IMR-90 (cell line): ENCODE data around the gene RAB40A. TPM values are rescaled to one million over a fixed set of nuclear protein-coding genes. Genes with fewer than 3 reads are reported as not detected.
"Not testable (repeated sequence)": the region's sequence is repeated elsewhere in the genome, so short reads cannot be mapped to it uniquely, and the experiment has no call there.

Experiments
- ATAC-seq: fragments of 200-7000 bp; cut with Tn5 transposase; 2 replicates; pipeline ENCODE4 v1.9.1; 2020; ENCODE audit warnings: low read depth, mild to moderate bottlenecking, moderate library complexity
- BruUV-seq: library from RNA; stranded (reverse); fragments of 400-500 nt; replicated peaks from 2 replicates; lab custom pipeline; 2021; lab: Mats Ljungman, UMichigan
- CTCF ChIA-PET: fragments of 300-600 bp; formaldehyde crosslinking; extraction: SDS; loops from one replicate; lab custom pipeline; 2021; ENCODE audit warnings: antibody characterized with exemption; lab: Yijun Ruan, JAX
- POLR2A ChIA-PET: fragments of 300-600 bp; sonication (Branson Sonifier 250); formaldehyde crosslinking; loops from one replicate; lab custom pipeline; 2022; ENCODE audit warnings: antibody characterized with exemption; ENCODE audit not compliant: unreplicated experiment; lab: Charles Lee
- DNase-seq: peaks from one replicate; pipeline ENCODE4 v3.0.0; 2013
- H2AFZ ChIP-seq: replicated peaks from 2 replicates; pipeline ENCODE3; 2013; ENCODE audit warnings: low read length, mild to moderate bottlenecking; ENCODE audit not compliant: poor library complexity
- H2AK5ac ChIP-seq: 2 replicates; pipeline ENCODE4 v1.6.1; 2013; ENCODE audit warnings: low read depth, low read length, inconsistent platforms
- H2AK9ac ChIP-seq: replicated peaks from 2 replicates; pipeline ENCODE3; 2013; ENCODE audit warnings: mild to moderate bottlenecking, low read depth, low read length, moderate library complexity; ENCODE audit not compliant: poor library complexity
- H2BK120ac ChIP-seq: 2 replicates; pipeline ENCODE4 v1.6.1; 2013; ENCODE audit warnings: low read depth, low read length, inconsistent platforms
- H2BK15ac ChIP-seq: 3 replicates; pipeline ENCODE4 v1.6.1; 2013; ENCODE audit warnings: low read depth, low read length, inconsistent platforms
- H2BK20ac ChIP-seq: 2 replicates; pipeline ENCODE4 v1.6.1; 2013; ENCODE audit warnings: low read depth, mild to moderate bottlenecking, inconsistent platforms, low read length, moderate library complexity
- H2BK5ac ChIP-seq: 2 replicates; pipeline ENCODE4 v1.6.1; 2013; ENCODE audit warnings: mild to moderate bottlenecking, low read depth, low read length, inconsistent platforms; ENCODE audit not compliant: poor library complexity, severe bottlenecking
- H3K14ac ChIP-seq: replicated peaks from 2 replicates; pipeline ENCODE4 v1.6.1; 2013; ENCODE audit warnings: low read depth, low read length, inconsistent platforms
- H3K18ac ChIP-seq: 2 replicates; pipeline ENCODE4 v1.6.1; 2013; ENCODE audit warnings: low read depth, low read length, control low read depth
- H3K23ac ChIP-seq: 2 replicates; pipeline ENCODE4 v1.6.1; 2013; ENCODE audit warnings: low read depth, low read length, inconsistent platforms
- H3K27ac ChIP-seq: 2 replicates; pipeline ENCODE4 v1.5.1; 2013; ENCODE audit warnings: mild to moderate bottlenecking, control low read depth, low read length; ENCODE audit not compliant: insufficient read depth
- H3K27me3 ChIP-seq: 2 replicates; pipeline ENCODE4 v1.6.1; 2013; ENCODE audit warnings: low read length; ENCODE audit not compliant: control insufficient read depth, insufficient read depth
- H3K36me3 ChIP-seq: 2 replicates; pipeline ENCODE4 v1.6.1; 2013; ENCODE audit warnings: low read length, mixed read lengths; ENCODE audit not compliant: control insufficient read depth, insufficient read depth
- H3K4ac ChIP-seq: 2 replicates; pipeline ENCODE4 v1.6.1; 2013; ENCODE audit warnings: low read depth, low read length, inconsistent platforms
- H3K4me1 ChIP-seq: 2 replicates; pipeline ENCODE4 v1.6.1; 2013; ENCODE audit warnings: low read length, mixed read lengths; ENCODE audit not compliant: control insufficient read depth, insufficient read depth
- H3K4me2 ChIP-seq: 2 replicates; pipeline ENCODE4 v1.6.1; 2013; ENCODE audit warnings: low read depth, mild to moderate bottlenecking, control low read depth, low read length, moderate library complexity
- H3K4me3 ChIP-seq: 2 replicates; pipeline ENCODE4 v1.5.1; 2013; ENCODE audit warnings: low read depth, mild to moderate bottlenecking, control low read depth, low read length, moderate library complexity; ENCODE audit not compliant: insufficient read depth
- H3K56ac ChIP-seq: 2 replicates; pipeline ENCODE4 v1.6.1; 2013; ENCODE audit warnings: low read length, inconsistent platforms; ENCODE audit not compliant: insufficient read depth; ENCODE audit errors: extremely low read depth
- H3K79me1 ChIP-seq, 2 experiments: 2 replicates each; pipeline ENCODE4 v1.6.1; 2013; ENCODE audit warnings: low read length in 2 of 2, inconsistent platforms in 1 of 2, low read depth in 1 of 2
- H3K9ac ChIP-seq: 2 replicates; pipeline ENCODE4 v1.6.1; 2013; ENCODE audit warnings: low read depth, low read length, control low read depth
- H3K9me1 ChIP-seq: 2 replicates; pipeline ENCODE4 v1.6.1; 2013; ENCODE audit warnings: low read length, inconsistent platforms; ENCODE audit not compliant: insufficient read depth
- H3K9me3 ChIP-seq: 2 replicates; pipeline ENCODE4 v1.6.1; 2013; ENCODE audit warnings: low read length; ENCODE audit not compliant: control insufficient read depth, insufficient read depth
- H4K20me1 ChIP-seq: 2 replicates; pipeline ENCODE4 v1.6.1; 2013; ENCODE audit warnings: low read length, inconsistent platforms; ENCODE audit not compliant: insufficient read depth
- H4K5ac ChIP-seq: 2 replicates; pipeline ENCODE4 v1.6.1; 2013; ENCODE audit warnings: mild to moderate bottlenecking, low read depth, low read length, control low read depth
- H4K8ac ChIP-seq, 2 experiments: 2 replicates each; pipeline ENCODE4 v1.6.1; 2013; ENCODE audit warnings: low read depth in 2 of 2, low read length in 2 of 2, control low read depth in 1 of 2, inconsistent platforms in 1 of 2
- H4K91ac ChIP-seq: 2 replicates; pipeline ENCODE4 v1.6.1; 2013; ENCODE audit warnings: low read depth, low read length, inconsistent platforms; ENCODE audit not compliant: insufficient read depth
- BHLHE40 ChIP-seq: fragments of 150-350 bp; IDR thresholded peaks from 2 replicates; pipeline ENCODE4 v1.6.1; 2016; ENCODE audit warnings: mild to moderate bottlenecking, low read depth, low read length
- CEBPB ChIP-seq: IDR thresholded peaks from 2 replicates; pipeline ENCODE4 v1.6.1; 2012; ENCODE audit warnings: low read depth, low read length, improper control_type of control experiment
- WGBS, 2 experiments: methylation state at CpG; one replicate each; pipeline versions ENCODE4 v1.1.5 to v1.1.7; 2013; ENCODE audit warnings: missing lambda C conversion rate in 2 of 2; ENCODE audit not compliant: insufficient read length in 1 of 2; ENCODE audit errors: extremely low coverage in 2 of 2; 5-methylcytosine and 5-hydroxymethylcytosine counted together
- dilution Hi-C: fragments of 300-500 bp; cut with HindIII; formaldehyde crosslinking; loops from one replicate; pipeline ENCODE4 v1.14.3; 2018; ENCODE audit warnings: low sequenced_read_pairs; ENCODE audit not compliant: unreplicated experiment
- in situ Hi-C: fragments of 300-500 bp; cut with MboI; formaldehyde crosslinking; loops from 3 replicates; pipeline ENCODE4 v1.14.3; 2019; ENCODE audit warnings: low sequenced_read_pairs, inconsistent platforms, mixed read lengths
- intact Hi-C: fragments of 100-400 bp; cut with micrococcal nuclease; formaldehyde crosslinking; loops from 2 replicates; pipeline ENCODE4 v1.10.0; 2022
- polyA plus RNA-seq, 3 experiments: library from polyadenylated mRNA; depleted of rRNA; stranded (reverse); fragments of >200 nt; gene quantifications; 2 replicates each; pipeline ENCODE4 v1.2.3, GENCODE V29; 2012; ENCODE audit warnings: low replicate concordance in 1 of 3
- total RNA-seq: library from RNA; depleted of rRNA; stranded (reverse); fragments of >200 nt; gene quantifications from 2 replicates; pipeline ENCODE4 v1.2.3, GENCODE V29; 2012

RAB40A gene
- total and polyA plus RNA-seq, 2 of the 4 experiments (the other 2 are of a cell fraction), result under 0.01 to 0.26 TPM

GRCh38 chrX:103475381-103475780 is 43.9 kb downstream of the RAB40A start:
- no peak overlapping the region for H2AK9ac ChIP-seq
- no peak overlapping the region for H2AFZ ChIP-seq
- H2BK5ac ChIP-seq, result no peak overlapping the region
- H3K56ac ChIP-seq, result no peak overlapping the region
- no peak overlapping the region for H3K4me2 ChIP-seq
- no peak overlapping the region for H4K5ac ChIP-seq
- intact Hi-C loops (no loop called here), in situ Hi-C loops (no loop called here), dilution Hi-C loops (no loop called here)
- no peak overlapping the region for H3K4ac ChIP-seq
- H3K23ac ChIP-seq, result no peak overlapping the region
- ChIA-PET CTCF (interaction anchor here (0.6 kb wide), 1 partner anchor 77 kb away, joined by 8 read pairs; no protein-coding TSS in a partner anchor), POLR2A (no interaction called here)
- H3K36me3 ChIP-seq, result no peaks in the 10 kb centered on the region
- H2BK15ac ChIP-seq, result no peak overlapping the region
- ATAC-seq (no peak; the same call in 1 of the 2 replicates), DNase-seq (peak; percentile 63)
- peaks cover 2% of the 10 kb centered on the region; the same call in 1 of the 2 replicates for H3K9me3 ChIP-seq
- no peak overlapping the region for H4K91ac ChIP-seq
- no peaks in the 10 kb centered on the region for H3K4me1 ChIP-seq
- no peak overlapping the region for H2BK120ac ChIP-seq
- H3K14ac ChIP-seq, result no peak overlapping the region
- no peak overlapping the region for H2AK5ac ChIP-seq
- no peak overlapping the region for H3K27ac ChIP-seq
- no CpG with 5 or more reads among the region's 1 CpG for WGBS, 2 experiments
- H3K9ac ChIP-seq, result no peak overlapping the region
- no peaks in the 10 kb centered on the region for H3K9me1 ChIP-seq
- H3K18ac ChIP-seq, result no peak overlapping the region
- H3K4me3 ChIP-seq, result no peak overlapping the region
- no TSS peak for BruUV-seq
- H3K79me1 ChIP-seq, result no peaks in the 10 kb centered on the region
- TF ChIP-seq BHLHE40 (no peak), CEBPB (peak; percentile 66)
- no peak overlapping the region for H2BK20ac ChIP-seq
- H4K8ac ChIP-seq, result no peak overlapping the region
- no peaks in the 10 kb centered on the region for H4K20me1 ChIP-seq
- no peaks in the 10 kb centered on the region; the same call in 1 of the 2 replicates for H3K27me3 ChIP-seq

GRCh38 chrX:103469977-103470376 is 49.3 kb downstream of the RAB40A start:
- H2BK20ac ChIP-seq, H3K23ac ChIP-seq, H3K18ac ChIP-seq, H3K27me3 ChIP-seq, H2AK9ac ChIP-seq, H4K91ac ChIP-seq, H2BK15ac ChIP-seq, H3K9me3 ChIP-seq, H3K14ac ChIP-seq, H2AFZ ChIP-seq, H2BK120ac ChIP-seq, dilution Hi-C loops, H3K4ac ChIP-seq, DNase-seq, H3K27ac ChIP-seq, H3K9me1 ChIP-seq, H3K4me1 ChIP-seq, H4K5ac ChIP-seq, ATAC-seq, H3K4me3 ChIP-seq, POLR2A ChIA-PET, H3K4me2 ChIP-seq, BruUV-seq, H3K79me1 ChIP-seq, H4K8ac ChIP-seq, H4K20me1 ChIP-seq, H3K56ac ChIP-seq, H2BK5ac ChIP-seq, H3K9ac ChIP-seq, H3K36me3 ChIP-seq, CTCF ChIA-PET, intact Hi-C loops, H2AK5ac ChIP-seq: not testable (repeated sequence)
- 68% methylated on average over 3 of the region's 8 CpGs; no CpG with 5 or more reads in 1 of the 2 experiments for WGBS, 2 experiments
- in situ Hi-C loops, result loop anchor here (10.0 kb wide), 1 partner anchor 255 kb away; the partner anchor contains the start of gene BEX4
